Renal cortex interstitium (tissue), 11 donors: ENCODE results near the gene COPZ1. TPM values are rescaled to one million over a fixed set of nuclear protein-coding genes. Genes with fewer than 3 reads are reported as not detected.
"Not testable (repeated sequence)": the region's sequence is repeated elsewhere in the genome, so short reads cannot be mapped to it uniquely, and the experiment has no call there.

Experiments
- DNase-seq, 11 donors: peaks; one replicate each; pipeline ENCODE4 v3.0.0-alpha.2; 2013; ENCODE audit warnings: low read depth in 9 of 11, low spot score in 4 of 11; ENCODE audit errors: extremely low read depth in 1 of 11
- polyA plus RNA-seq, 3 donors: library from polyadenylated mRNA; unstranded; fragments of 120-200 nt; gene quantifications; one replicate each; pipeline ENCODE4 v1.2.1, GENCODE V29; 2013; ENCODE audit not compliant: insufficient read length in 3 of 3

COPZ1 gene
- polyA plus RNA-seq, 3 donors, result 207 to 240 (median 219) TPM

- no peak for DNase-seq
These were observed 17.8 kb upstream of the COPZ1 start for GRCh38 chr12:54306925-54307741.

GRCh38 chr12:54311051-54311450 lies 13.9 kb upstream of the COPZ1 start:
- DNase-seq, result no peak

- DNase-seq, result not testable (repeated sequence)
These were observed 12.6 kb upstream of the COPZ1 start for GRCh38 chr12:54312309-54312708.

- no peak for DNase-seq
These were observed 3.6 kb upstream of the COPZ1 start for GRCh38 chr12:54321363-54321762.

GRCh38 chr12:54325442-54326109 lies 645 bp downstream of the COPZ1 start:
- DNase-seq, result not testable (repeated sequence)

GRCh38 chr12:54328595-54329337 lies 3.8 kb downstream of the COPZ1 start:
- DNase-seq, result no peak

GRCh38 chr12:54329759-54330158 lies 4.8 kb downstream of the COPZ1 start:
- DNase-seq, result no peak

- no peak for DNase-seq
These were observed 5.5 kb downstream of the COPZ1 start for GRCh38 chr12:54330442-54330841.

GRCh38 chr12:54331461-54331860 lies 6.5 kb downstream of the COPZ1 start:
- no peak for DNase-seq

- no peak for DNase-seq
These were observed 8.6 kb downstream of the COPZ1 start for GRCh38 chr12:54333420-54334034.

- no peak for DNase-seq
These were observed 12.4 kb downstream of the COPZ1 start for GRCh38 chr12:54337280-54337842.

GRCh38 chr12:54337854-54338650 lies 13.1 kb downstream of the COPZ1 start:
- no peak for DNase-seq

- no peak for DNase-seq
These were observed 13.9 kb downstream of the COPZ1 start for GRCh38 chr12:54338698-54339296.

GRCh38 chr12:54340846-54341245 lies 15.9 kb downstream of the COPZ1 start:
- no peak for DNase-seq

- DNase-seq, result no peak
These were observed 16.7 kb downstream of the COPZ1 start for GRCh38 chr12:54341378-54342300.

- no peak for DNase-seq
These were observed 24.1 kb downstream of the COPZ1 start for GRCh38 chr12:54349036-54349435.

GRCh38 chr12:54349679-54350078 lies 24.7 kb downstream of the COPZ1 start:
- DNase-seq, result no peak
